PFSK-1 (cell line): ENCODE results near the gene FREM1. TPM values are rescaled to one million over a fixed set of nuclear protein-coding genes. Genes with fewer than 3 reads are reported as not detected.

ENCODE experiments used
- FOXP2 ChIP-seq: optimal IDR thresholded peaks from 2 replicates; pipeline ENCODE3; 2011; ENCODE audit warnings: borderline replicate concordance, control low read depth, inconsistent platforms; ENCODE audit not compliant: insufficient read depth; ENCODE audit errors: extremely low read length, extremely low read depth
- POLR2AphosphoS5 ChIP-seq: IDR thresholded peaks from 2 replicates; pipeline ENCODE4 v1.6.1; 2012; ENCODE audit warnings: low read depth, mild to moderate bottlenecking, control low read depth, low read length, moderate library complexity
- REST ChIP-seq, 2 experiments: IDR thresholded peaks; 2 replicates each; pipeline versions ENCODE4 v1.6.1 to v1.8.0; 2011 to 2012; ENCODE audit warnings: low read depth in 2 of 2, low read length in 2 of 2, control low read depth in 1 of 2, inconsistent platforms in 1 of 2, mild to moderate bottlenecking in 1 of 2, moderate library complexity in 1 of 2; ENCODE audit not compliant: insufficient read depth in 1 of 2
- SIN3A ChIP-seq: IDR thresholded peaks from 2 replicates; pipeline ENCODE4 v1.6.1; 2012; ENCODE audit warnings: mild to moderate bottlenecking, low read length, moderate library complexity, borderline replicate concordance; ENCODE audit not compliant: insufficient read depth
- TAF1 ChIP-seq: IDR thresholded peaks from 2 replicates; pipeline ENCODE4 v1.6.1; 2012; ENCODE audit warnings: low read length, control low read depth, borderline replicate concordance; ENCODE audit not compliant: insufficient read depth
- polyA plus RNA-seq: library from polyadenylated mRNA; unstranded; fragments of >200 nt; gene quantifications from one replicate; pipeline ENCODE4 v1.2.1, GENCODE V29; 2012; ENCODE audit warnings: low read depth, missing spikeins; ENCODE audit not compliant: insufficient read length

Gene FREM1
- not detected for polyA plus RNA-seq

- TF ChIP-seq REST (IDR thresholded peaks at IDR 0.05; ENCODE audit: insufficient read depth in 1 of 2, low read depth in 2 of 2, low read length in 2 of 2), result no peak
- TF ChIP-seq POLR2AphosphoS5, result no peak
- TF ChIP-seq FOXP2, result no peak
- TF ChIP-seq SIN3A, result no peak
- no peak for TF ChIP-seq TAF1
Observed at GRCh38 chr9:14909961-14910805, at the start of gene FREM1. Gene FREM1, minus strand, starts transcription at chr9:14910428. Its CDS starts 41,451 bp downstream, at chr9:14868977.

GRCh38 chr9:14958989-14959388, 48.8 kb upstream of the FREM1 start:
- TF ChIP-seq TAF1 (no peak), SIN3A (no peak), POLR2AphosphoS5 (no peak), FOXP2 (no peak), REST (IDR thresholded peaks at IDR 0.05; ENCODE audit: insufficient read depth in 1 of 2, low read depth in 2 of 2, low read length in 2 of 2) (no peak)

- TF ChIP-seq SIN3A, result no peak
- TF ChIP-seq POLR2AphosphoS5, result no peak
- TF ChIP-seq REST (IDR thresholded peaks at IDR 0.05; ENCODE audit: insufficient read depth in 1 of 2, low read depth in 2 of 2, low read length in 2 of 2), result no peak
- TF ChIP-seq FOXP2, result no peak
- TF ChIP-seq TAF1, result no peak
Observed at GRCh38 chr9:14957109-14957508, 46.9 kb upstream of the FREM1 start.

- TF ChIP-seq POLR2AphosphoS5 (no peak), FOXP2 (no peak), REST (IDR thresholded peaks at IDR 0.05; ENCODE audit: insufficient read depth in 1 of 2, low read depth in 2 of 2, low read length in 2 of 2) (no peak), SIN3A (no peak)
Observed at GRCh38 chr9:14956208-14956607, 46.0 kb upstream of the FREM1 start.
